A204.1 (cell line): Measurements from ENCODE around the gene PRPF19.

ENCODE experiments used
- FAIRE-seq: peaks from 2 replicates; lab custom pipeline; 2012; peaks lifted over from hg19 to GRCh38; lab: Jason Lieb, UNC

Gene PRPF19

GRCh38 chr11:60937144-60937527 lies 30.8 kb upstream of the PRPF19 start:
- FAIRE-seq, result no peak

GRCh38 chr11:60936467-60937143 lies 30.2 kb upstream of the PRPF19 start:
- FAIRE-seq, result no peak

GRCh38 chr11:60935676-60936442 lies 29.5 kb upstream of the PRPF19 start:
- FAIRE-seq, result no peak

GRCh38 chr11:60934790-60935605 lies 28.6 kb upstream of the PRPF19 start:
- FAIRE-seq, result no peak

GRCh38 chr11:60934124-60934789 lies 27.9 kb upstream of the PRPF19 start:
- FAIRE-seq, result no peak

GRCh38 chr11:60933416-60934123 lies 27.2 kb upstream of the PRPF19 start:
- no peak for FAIRE-seq

- no peak for FAIRE-seq
Observed at GRCh38 chr11:60932605-60933356, 26.4 kb upstream of the PRPF19 start.

GRCh38 chr11:60931917-60932316 lies 25.5 kb upstream of the PRPF19 start:
- no peak for FAIRE-seq

- no peak for FAIRE-seq
Observed at GRCh38 chr11:60930394-60930793, 24.0 kb upstream of the PRPF19 start.

GRCh38 chr11:60929764-60930163 lies 23.4 kb upstream of the PRPF19 start:
- FAIRE-seq, result no peak

GRCh38 chr11:60928563-60929001 lies 22.2 kb upstream of the PRPF19 start:
- FAIRE-seq, result no peak

- FAIRE-seq, result no peak
Observed at GRCh38 chr11:60927600-60927999, 21.2 kb upstream of the PRPF19 start.

GRCh38 chr11:60927061-60927592 lies 20.7 kb upstream of the PRPF19 start:
- no peak for FAIRE-seq

- no peak for FAIRE-seq
Observed at GRCh38 chr11:60926500-60926899, 20.1 kb upstream of the PRPF19 start.

GRCh38 chr11:60925868-60926267 lies 19.5 kb upstream of the PRPF19 start:
- FAIRE-seq, result no peak

- FAIRE-seq, result no peak
Observed at GRCh38 chr11:60924906-60925853, 18.8 kb upstream of the PRPF19 start.

GRCh38 chr11:60924110-60924905 lies 17.9 kb upstream of the PRPF19 start, which contains the start of gene TMEM132A:
Gene TMEM132A (plus strand): TSS chr11:60924460. CDS start chr11:60924634, 174 bp downstream.
- no peak for FAIRE-seq

GRCh38 chr11:60923800-60924109 lies 17.4 kb upstream of the PRPF19 start:
- no peak for FAIRE-seq

- FAIRE-seq, result no peak
Observed at GRCh38 chr11:60923326-60923725, 16.9 kb upstream of the PRPF19 start.
